ENCODE measurements around the gene MAOA.
A peak's percentile ranks its signal among the peaks of the same experiment; 100 is the strongest.
"Not testable (repeated sequence)": the region's sequence is repeated elsewhere in the genome, so short reads cannot be mapped to it uniquely, and the experiment has no call there.

The MAOA gene

GRCh38 chrX:43717161-43717560 lies 61.1 kb downstream of the MAOA start:
- no peak for DNase-seq (ENCODE audit: low spot score)

DNA sequence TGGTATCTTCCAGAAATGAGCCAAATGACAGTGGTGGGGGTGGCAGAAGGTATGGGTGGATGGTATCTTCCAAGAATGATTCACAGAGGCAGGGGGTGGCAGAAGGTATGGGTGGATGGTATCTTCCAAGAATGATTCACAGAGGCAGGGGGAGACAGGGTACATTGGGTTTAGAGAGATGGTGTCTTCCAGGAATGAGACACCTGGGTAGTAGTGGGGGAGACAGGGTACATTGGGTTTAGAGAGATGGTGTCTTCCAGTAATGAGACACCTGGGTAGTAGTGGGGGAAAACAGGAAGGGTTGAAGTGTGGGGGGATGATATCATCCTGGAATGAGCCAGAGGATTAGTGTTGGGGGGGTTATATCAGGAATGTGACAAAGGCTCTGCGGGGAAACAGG lies 62.0 kb downstream of the MAOA start:
- DNase-seq (ENCODE audit: low spot score), result no peak

- no peak for DNase-seq (ENCODE audit: low spot score)
Observed at GRCh38 chrX:43718546-43718945, 62.4 kb downstream of the MAOA start.

DNA sequence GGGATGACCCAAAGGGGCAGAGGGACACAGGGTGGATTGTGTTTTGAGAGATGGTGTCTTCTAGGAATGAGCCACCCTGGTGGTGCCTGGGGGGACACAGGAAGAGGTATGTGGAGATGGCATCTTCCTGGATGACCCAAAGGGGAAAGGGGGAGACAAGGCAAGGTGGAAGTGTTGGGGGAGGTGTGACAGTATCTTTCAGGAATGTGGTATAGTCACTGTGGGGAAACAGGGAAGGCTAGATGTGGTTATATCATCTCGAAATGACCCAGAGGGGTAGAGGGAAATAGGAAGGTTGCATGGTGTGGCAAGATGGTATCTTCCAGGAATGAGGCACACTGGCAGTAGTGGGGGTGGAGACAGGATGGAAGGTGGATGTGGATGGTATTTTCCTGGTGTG lies 62.9 kb downstream of the MAOA start:
- DNase-seq (ENCODE audit: low spot score), result no peak

GRCh38 chrX:43720082-43720481 lies 64.0 kb downstream of the MAOA start:
- DNase-seq (ENCODE audit: low spot score), result no peak

DNA sequence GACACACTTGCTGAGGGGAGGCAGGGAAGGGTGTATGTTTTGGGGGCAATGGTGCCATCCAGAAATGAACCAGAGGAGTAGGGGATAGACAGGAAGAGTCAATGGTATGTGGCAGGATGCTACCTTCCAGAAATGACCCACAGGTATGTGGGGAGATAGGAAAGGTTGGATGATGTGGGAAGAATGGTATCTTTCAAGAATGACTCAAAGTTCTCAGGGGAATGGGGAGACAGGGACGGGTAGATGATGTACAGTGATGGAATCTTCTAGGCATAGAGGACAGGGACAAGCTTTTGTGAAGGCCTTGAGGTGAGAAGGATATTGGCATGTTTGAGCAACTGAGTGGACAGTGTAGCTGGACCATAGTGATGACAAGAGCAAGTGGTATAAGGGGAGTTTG lies 64.9 kb downstream of the MAOA start:
- DNase-seq (ENCODE audit: low spot score), result no peak

DNA sequence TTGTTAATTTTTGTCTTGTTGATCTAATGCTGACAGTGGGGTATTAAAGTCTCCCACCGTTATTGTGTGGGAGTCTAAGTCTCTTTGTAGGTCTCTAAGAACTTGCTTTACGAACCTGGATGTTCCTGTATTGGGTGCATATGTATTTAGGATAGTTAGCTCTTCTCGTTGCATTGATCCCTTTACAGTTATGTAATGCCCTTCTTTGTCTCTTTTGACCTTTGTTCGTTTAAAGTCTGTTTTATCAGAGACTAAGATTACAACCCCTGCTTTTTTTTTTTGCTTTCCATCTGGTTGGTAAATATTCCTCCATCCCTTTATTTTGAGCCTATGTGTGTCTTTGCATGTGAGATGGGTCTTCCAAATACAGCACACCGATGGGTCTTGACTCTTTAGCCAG lies 69.1 kb downstream of the MAOA start:
- DNase-seq (ENCODE audit: low spot score), result not testable (repeated sequence)

GRCh38 chrX:43727254-43727653 lies 71.2 kb downstream of the MAOA start:
- DNase-seq (ENCODE audit: low spot score), result not testable (repeated sequence)

- no peak for DNase-seq (ENCODE audit: low spot score)
Observed at GRCh38 chrX:43728002-43728401, 71.9 kb downstream of the MAOA start.

- no peak for DNase-seq (ENCODE audit: low spot score)
Observed at GRCh38 chrX:43728966-43729365, 72.9 kb downstream of the MAOA start.

DNA sequence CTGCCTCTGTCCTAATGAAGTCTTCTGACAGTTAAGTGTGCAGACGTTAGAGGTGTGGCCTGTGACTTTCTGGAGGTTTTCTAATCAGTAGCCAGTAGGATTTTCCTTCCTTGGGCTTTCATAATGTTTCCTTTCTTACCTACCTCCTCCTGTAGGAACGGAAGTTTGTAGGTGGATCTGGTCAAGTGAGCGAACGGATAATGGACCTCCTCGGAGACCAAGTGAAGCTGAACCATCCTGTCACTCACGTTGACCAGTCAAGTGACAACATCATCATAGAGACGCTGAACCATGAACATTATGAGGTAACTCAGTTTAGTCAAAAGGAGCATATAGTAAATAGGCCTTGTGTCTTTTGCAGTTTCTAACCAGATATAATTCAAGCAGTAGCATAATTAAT lies 75.0 kb downstream of the MAOA start:
- no peak for DNase-seq (ENCODE audit: low spot score)

DNA sequence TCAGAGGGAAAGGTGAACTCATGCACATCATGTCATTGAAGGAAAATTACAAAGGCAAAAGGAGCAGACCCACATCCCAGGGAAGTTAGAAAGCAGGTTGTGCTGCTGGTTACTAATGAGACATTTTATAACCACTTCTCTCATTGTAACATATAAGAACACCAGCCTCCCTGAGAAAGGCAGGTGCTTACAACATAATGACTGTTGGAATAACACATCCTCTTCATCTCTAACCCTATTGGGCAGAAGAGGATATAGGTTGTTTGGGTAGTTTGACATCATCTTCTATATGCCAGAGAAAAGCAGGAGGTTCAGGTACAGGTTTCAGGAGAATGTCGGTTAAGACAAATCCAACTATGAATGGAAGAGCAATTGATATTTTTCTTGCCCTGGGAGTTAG lies 77.6 kb downstream of the MAOA start:
- no peak for DNase-seq (ENCODE audit: low spot score)

GRCh38 chrX:43734444-43734843 lies 78.3 kb downstream of the MAOA start:
- no peak for DNase-seq (ENCODE audit: low spot score)

DNA sequence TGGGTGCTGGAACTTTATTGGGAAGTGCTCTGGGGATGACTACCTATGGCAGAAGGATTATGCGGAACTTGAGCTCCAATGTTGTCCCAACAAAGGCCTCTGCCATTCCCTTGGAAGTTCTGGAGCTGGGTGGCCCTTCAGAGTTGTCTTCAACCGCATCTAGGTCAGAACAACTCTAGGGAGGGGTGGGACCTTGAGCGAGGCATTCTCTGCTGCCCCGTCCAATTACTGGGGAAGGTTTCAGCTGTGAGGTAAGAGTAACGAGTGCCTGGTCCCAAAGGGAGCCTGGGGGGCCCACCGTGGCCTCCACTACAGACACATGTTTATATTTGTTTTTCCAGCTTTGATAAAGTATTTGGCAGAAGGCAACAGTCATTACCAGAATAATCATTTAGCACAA lies 79.4 kb downstream of the MAOA start:
- DNase-seq (ENCODE audit: low spot score), result no peak

DNA sequence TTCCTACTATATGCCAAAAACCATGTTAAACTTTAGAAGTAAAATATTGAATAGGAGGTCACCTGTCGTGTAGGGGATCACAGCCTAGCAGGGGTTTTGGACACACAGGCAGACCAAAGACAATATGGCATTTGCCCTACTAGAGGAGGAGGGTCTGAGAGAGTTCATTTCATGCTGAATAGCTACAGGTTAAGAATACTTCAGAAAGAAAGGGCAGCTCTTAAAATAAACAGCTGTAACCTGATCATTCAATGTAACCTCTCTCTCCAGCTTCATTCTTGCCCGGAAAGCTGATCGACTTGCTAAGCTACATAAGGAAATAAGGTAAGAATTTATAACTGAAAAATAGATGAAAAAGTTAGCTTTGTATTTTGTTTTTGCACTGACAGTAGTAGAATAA lies 79.9 kb downstream of the MAOA start:
- DNase-seq (ENCODE audit: low spot score), result no peak

GRCh38 chrX:43741843-43742573 lies 85.9 kb downstream of the MAOA start:
- no peak for DNase-seq (ENCODE audit: low spot score)

DNA sequence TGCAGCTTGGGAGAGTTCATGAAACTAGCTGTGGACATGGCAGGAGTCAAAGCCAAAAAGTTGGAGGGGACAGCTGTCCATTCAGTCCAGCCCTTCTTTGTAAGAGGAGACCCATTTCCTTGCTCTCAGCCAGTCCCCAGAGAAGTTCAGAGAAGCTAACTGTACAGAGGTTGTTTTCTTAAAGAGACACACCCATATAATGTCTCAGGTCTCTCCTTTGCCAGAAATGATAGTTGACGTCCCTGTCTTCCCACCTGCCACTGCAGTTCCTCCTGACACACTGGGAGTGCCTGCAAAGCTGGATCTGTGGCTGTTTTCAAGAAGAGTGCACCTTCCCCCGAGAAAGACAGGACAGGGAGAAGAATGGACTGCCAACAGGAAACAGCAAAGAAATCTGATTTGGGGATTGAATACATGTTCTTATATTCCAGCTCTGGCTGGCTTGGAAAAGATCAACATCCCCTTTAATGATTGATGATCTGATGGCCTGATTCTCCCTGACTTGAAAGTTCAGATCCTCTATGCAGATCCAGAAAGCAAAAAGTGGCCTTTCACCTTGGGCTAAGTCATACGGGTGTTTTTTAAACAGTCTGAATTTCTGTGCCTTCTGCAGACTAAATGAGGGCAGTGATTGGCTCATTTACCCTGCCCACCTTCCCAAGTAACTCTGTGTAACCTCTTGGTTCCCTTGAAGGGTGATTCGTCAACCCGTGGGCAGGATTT lies 87.2 kb downstream of the MAOA start:
- no peak for DNase-seq (ENCODE audit: low spot score)

DNA sequence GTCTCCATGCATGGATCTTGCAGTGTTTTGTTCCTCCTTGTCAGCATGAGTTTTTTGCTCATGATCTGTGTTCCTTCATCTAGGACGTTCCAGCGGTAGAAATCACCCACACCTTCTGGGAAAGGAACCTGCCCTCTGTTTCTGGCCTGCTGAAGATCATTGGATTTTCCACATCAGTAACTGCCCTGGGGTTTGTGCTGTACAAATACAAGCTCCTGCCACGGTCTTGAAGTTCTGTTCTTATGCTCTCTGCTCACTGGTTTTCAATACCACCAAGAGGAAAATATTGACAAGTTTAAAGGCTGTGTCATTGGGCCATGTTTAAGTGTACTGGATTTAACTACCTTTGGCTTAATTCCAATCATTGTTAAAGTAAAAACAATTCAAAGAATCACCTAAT lies 88.2 kb downstream of the MAOA start:
- no peak for DNase-seq (ENCODE audit: low spot score)

DNA sequence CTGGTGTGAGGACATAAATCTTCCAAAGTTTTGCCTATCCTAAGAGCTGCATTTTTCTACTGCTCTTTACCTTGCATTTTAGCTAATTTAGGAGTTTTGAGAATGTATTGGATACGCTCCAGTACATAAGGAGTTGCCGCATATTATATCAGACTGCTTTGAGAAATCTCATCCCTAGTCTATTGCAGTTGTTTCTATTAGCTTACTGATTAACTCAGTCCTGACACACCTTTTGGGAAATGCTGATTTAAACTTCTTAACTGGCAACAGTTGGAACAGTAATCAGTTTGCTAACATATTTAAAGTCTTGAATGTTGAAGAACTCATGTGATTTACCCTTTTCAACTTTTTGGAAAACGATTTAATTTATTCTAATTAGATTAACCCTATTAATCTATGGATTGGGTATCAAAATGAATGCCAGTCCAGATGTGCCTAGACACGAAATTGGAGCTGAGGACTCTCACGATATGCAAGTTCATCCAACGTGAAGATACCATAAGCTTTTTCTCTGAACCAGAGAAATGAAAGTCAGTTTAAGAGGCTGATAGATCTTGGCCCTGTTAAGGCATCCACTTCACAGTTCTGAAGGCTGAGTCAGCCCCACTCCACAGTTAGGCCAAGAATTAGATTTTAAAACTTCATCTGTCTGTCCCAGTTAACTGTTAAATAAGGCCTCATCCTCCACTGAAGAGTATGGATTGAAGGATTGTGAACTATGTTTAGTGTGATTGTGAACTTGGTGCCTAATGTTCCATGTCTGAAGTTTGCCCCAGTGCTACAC lies 90.0 kb downstream of the MAOA start:
- DNase-seq (ENCODE audit: low spot score), result no peak

GRCh38 chrX:43747476-43747875 lies 91.4 kb downstream of the MAOA start:
- DNase-seq (ENCODE audit: low spot score), result no peak

GRCh38 chrX:43750248-43750676 lies 94.2 kb downstream of the MAOA start:
- DNase-seq (ENCODE audit: low spot score), result peak; percentile 61

DNA sequence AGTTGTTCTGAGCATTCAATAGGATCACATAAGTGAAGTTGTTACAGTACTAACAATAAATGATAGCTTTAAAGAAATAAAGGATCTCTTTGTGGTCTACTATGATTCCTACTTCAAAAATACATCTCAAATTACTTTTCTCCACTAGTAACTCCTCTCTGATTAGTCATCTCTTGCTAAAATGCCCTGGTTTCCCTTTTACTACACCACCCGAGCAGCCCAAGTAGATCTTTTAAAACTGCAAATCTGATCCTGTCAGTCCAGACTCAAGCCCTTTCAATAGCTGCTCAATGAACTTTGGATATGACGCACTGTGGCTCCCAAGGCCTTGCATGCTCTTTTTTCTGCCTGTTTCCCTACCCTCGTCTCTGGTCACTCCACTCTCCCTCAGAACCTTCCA lies 97.5 kb downstream of the MAOA start:
- DNase-seq (ENCODE audit: low spot score), result no peak

- peak; percentile 84 for DNase-seq (ENCODE audit: low spot score)
Observed at GRCh38 chrX:43756076-43756475, 100.0 kb downstream of the MAOA start.

All from cerebellar cortex (tissue), 1 donor.